AG04449 (cell line): ENCODE results near the gene POLE.

Experiments used
- CTCF ChIA-PET: fragments of 350-600 bp; formaldehyde crosslinking; extraction: SDS; loops from one replicate; lab custom pipeline; 2021; ENCODE audit warnings: antibody characterized with exemption; lab: Yijun Ruan, JAX
- POLR2A ChIA-PET: fragments of 400-600, 350-600 bp; formaldehyde crosslinking; extraction: SDS; loops from one replicate; lab custom pipeline; 2020; ENCODE audit warnings: antibody characterized with exemption, inconsistent platforms; lab: Yijun Ruan, JAX
- DNase-seq: peaks from one replicate; pipeline ENCODE4 v3.0.0-alpha.2; 2010; ENCODE audit warnings: low read depth, low spot score
- H3K4me3 ChIP-seq: 2 replicates; pipeline ENCODE4 v1.5.1; 2011; ENCODE audit warnings: low read depth, mild to moderate bottlenecking, control low read depth, low read length
- TF ChIP-seq, protein P1 (sequence below): IDR thresholded peaks from one replicate; pipeline ENCODE4 v1.5.1; 2011; ENCODE audit warnings: mild to moderate bottlenecking, moderate library complexity, low read length, control low read depth, inconsistent platforms; ENCODE audit not compliant: insufficient read depth; ENCODE audit errors: missing control alignments

Gene POLE

DNA sequence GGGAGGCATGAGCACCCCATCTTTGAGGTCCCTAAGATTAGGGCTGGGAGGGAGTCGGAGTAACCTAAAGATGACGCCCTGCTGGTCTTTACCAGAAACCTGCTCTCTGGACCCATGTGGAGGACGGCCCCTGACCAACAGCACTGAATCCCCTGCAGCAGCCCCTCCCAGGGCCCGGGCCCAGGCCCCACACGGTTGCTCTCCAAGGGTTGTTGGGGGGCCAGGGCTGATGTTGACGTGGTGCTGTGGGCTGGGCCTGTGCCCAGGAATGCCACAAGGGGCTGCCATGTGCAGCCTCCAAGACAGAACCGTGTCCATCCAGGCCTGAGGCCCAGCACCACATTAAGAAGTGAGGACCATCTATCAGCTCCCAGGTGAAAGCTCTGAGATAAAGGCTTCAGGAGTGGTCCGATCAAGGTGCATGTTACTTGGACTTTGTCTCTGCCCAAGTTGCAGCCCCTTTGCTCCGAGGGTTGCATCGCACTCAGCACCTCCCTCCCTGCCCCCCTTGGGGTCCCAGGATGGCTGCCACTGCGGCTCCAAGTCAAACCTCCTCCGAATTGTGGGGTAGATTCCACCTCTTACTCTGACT lies 106.3 kb downstream of the POLE start:
- TF ChIP-seq, protein P1, sequence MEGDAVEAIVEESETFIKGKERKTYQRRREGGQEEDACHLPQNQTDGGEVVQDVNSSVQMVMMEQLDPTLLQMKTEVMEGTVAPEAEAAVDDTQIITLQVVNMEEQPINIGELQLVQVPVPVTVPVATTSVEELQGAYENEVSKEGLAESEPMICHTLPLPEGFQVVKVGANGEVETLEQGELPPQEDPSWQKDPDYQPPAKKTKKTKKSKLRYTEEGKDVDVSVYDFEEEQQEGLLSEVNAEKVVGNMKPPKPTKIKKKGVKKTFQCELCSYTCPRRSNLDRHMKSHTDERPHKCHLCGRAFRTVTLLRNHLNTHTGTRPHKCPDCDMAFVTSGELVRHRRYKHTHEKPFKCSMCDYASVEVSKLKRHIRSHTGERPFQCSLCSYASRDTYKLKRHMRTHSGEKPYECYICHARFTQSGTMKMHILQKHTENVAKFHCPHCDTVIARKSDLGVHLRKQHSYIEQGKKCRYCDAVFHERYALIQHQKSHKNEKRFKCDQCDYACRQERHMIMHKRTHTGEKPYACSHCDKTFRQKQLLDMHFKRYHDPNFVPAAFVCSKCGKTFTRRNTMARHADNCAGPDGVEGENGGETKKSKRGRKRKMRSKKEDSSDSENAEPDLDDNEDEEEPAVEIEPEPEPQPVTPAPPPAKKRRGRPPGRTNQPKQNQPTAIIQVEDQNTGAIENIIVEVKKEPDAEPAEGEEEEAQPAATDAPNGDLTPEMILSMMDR: no peak
- H3K4me3 ChIP-seq: no peak overlapping the region
- ChIA-PET CTCF (no interaction called here), POLR2A (no interaction called here)
- DNase-seq: no peak

DNA sequence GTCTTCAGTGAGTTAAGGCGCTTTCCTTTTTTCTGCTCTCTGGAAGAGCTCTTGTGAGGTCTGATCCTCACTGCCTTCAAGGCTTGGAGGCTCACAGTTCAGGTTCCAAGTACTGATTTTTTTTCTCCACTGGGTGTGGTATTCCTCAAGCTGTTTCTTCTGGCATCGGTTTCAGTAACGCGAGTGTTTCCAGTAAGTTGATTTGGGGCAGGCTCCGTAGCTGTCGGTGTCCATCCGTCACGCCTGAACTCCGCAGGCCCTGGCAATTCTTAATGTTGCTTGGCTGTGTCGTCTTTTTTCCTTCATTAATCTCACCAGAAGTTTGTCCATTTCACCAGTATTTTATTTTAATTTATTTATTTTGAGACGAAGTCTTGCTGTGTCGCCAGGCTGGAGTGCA lies 107.4 kb downstream of the POLE start:
- DNase-seq: no peak
- H3K4me3 ChIP-seq: no peak overlapping the region
- CTCF ChIA-PET: interaction anchor here (2.3 kb wide), 1 partner anchor 19 kb away, joined by 8 read pairs; no protein-coding TSS in a partner anchor
- TF ChIP-seq, protein P1: no peak
- POLR2A ChIA-PET: no interaction called here

DNA sequence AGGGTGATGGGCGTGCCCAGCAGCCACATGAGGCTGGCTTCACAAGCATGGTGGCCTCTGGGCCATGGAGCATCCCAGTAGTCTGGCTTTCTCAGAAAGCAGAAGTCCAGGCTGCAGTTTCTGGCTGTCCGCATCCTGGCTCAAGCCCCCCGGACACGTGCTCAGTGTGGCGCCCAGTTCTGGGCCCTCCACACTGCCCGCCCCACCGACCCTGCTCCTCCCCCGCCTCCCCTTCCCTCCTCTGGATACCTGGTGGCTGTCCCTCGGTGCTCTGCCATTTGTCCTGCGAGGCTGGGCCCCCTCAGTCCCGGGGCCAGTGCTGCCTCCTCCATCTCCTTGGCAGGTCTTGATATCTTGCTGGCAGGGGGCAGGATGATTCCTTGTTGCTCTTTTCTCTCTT lies 108.3 kb downstream of the POLE start:
- TF ChIP-seq, protein P1: no peak
- ChIA-PET POLR2A (no interaction called here), CTCF (interaction anchor here (2.3 kb wide), 1 partner anchor 18 kb away, joined by 8 read pairs; no protein-coding TSS in a partner anchor)
- H3K4me3 ChIP-seq: no peak overlapping the region
- DNase-seq: no peak

DNA sequence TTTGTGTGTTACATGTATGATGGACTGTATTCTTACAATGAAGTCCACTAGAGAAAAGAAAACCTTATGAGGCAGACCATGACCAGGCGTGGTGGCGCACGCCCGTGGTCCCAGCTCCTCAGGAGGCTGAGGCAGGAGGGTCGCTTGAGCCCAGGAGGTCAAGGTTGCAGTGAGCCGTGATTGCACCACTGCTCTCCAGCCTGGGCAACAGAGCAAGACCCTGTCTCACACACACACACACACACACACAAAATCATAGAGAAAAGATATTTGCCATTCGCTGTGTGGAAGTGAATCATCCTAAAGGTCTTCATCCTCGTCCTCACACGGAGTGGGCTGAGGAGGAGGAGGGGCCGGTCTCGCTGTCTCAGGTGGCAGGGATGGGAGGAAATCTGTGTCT lies 109.0 kb downstream of the POLE start:
- TF ChIP-seq, protein P1: no peak
- POLR2A ChIA-PET: no interaction called here

DNA sequence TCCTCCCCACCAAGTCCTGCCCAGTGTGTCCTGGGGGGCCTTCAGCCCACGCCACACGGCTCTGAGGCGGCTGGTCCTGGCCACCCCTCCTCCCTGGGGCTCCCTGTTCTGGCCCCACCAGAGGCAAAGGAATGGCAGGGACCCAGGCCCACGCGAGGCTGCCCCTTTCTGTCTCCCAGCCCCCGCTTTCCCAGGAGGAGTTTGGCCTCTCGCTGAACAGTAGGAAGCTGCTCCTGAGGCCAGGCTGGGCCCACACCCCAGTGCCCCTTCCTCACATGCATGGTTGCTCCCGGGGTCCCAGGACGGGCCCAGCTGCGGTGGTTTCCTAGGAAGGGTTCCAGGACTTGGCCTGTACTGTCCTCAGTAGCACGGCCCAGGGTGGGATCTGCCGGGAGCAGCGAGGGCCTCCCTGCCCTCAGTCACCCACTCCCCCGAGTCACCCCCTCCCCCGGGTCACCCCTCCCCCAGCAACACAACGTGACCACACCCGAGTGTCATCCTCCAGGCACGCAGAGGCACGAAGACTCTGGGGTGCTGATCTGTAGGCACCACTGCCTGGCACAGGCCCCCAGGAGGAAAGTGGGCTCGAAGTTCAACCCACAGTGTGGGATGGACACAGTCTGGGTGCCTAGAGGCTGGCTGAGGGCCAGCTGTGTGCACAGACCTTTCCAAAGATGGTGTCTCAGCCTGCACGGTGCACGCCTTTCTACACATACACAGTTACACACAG lies 109.8 kb downstream of the POLE start:
- TF ChIP-seq, protein P1: no peak
- H3K4me3 ChIP-seq: no peak overlapping the region
- ChIA-PET CTCF (interaction anchor here (0.7 to 1.1 kb wide), 2 partner anchors 13 to 39 kb away, joined by 3 read pairs; no protein-coding TSS in a partner anchor), POLR2A (no interaction called here)
- no peak for DNase-seq

More for the DNA sequence above, 109.0 kb downstream of the POLE start:
- no peak overlapping the region for H3K4me3 ChIP-seq
- CTCF ChIA-PET: interaction anchor here (1.1 to 2.3 kb wide), 2 partner anchors 14 to 17 kb away, joined by 3 to 8 read pairs; no protein-coding TSS in a partner anchor
- no peak for DNase-seq

DNA sequence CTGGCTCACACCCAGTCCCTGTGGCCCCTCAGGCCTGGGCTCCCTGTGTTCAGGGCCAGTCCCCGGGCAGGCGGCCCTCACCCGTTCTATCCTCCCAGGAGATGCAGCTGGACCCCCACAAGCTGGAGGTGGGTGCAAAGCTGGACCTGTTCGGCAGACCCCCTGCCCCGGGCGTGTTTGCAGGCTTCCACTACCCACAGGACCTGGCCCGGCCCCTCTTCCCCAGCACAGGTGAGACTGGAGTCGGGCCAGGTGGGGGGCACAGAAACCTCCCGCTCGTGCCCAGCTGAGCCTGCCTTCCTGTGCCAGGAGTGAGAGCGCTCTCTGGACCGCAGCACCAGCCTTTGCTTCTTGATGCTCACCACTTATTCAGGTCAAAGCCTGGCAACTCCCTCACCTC lies 110.4 kb downstream of the POLE start:
- DNase-seq: no peak
- H3K4me3 ChIP-seq: no peak overlapping the region
- TF ChIP-seq, protein P1: no peak
- CTCF ChIA-PET: interaction anchor here (1.0 kb wide), 1 partner anchor 162 kb away, joined by 3 read pairs; no protein-coding TSS in a partner anchor
- POLR2A ChIA-PET: no interaction called here
